GM18951 (cell line): Measurements from ENCODE around the gene NEK6.
A peak's percentile ranks its signal among the peaks of the same experiment; 100 is the strongest.

ENCODE experiments used
- POLR2A ChIP-seq: IDR thresholded peaks from 4 replicates; pipeline ENCODE4 v1.6.1; 2011; ENCODE audit warnings: mild to moderate bottlenecking; ENCODE audit not compliant: insufficient read length, insufficient read depth; ENCODE audit errors: extremely low read depth
- in situ Hi-C: fragments of 300-500 bp; cut with MboI; formaldehyde crosslinking; loops from one replicate; pipeline ENCODE4 v1.12.0; 2022; ENCODE audit warnings: low sequenced_read_pairs, mixed read lengths, inconsistent platforms; ENCODE audit not compliant: unreplicated experiment

The NEK6 gene

DNA sequence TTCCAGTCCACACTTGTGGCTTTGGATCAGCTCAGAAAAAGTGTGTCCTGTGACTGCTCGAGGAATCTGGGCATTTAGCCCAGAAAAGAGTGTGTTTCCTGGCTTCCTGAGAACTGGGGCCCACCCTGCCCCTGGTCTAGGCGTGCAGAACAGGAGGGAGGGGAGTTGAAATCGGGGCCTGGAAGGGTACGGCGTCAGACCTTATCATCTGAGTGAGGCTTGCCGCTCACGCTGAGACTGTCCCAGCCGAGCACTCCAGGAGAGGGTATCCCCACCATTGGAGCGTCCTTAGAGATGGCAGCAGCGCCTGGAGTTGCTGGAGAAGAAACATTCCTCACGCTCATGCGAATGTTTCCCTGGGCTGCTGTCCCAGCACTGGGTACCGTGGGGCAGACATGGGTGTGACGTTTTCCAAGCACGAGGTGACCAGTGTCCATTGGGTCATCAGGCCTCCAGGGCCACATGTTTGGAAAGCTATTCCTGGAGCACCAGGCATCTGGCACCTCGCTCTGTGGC, 22.5 kb downstream of the NEK6 start:
- TF ChIP-seq POLR2A: no peak
- in situ Hi-C loops: no loop called here

DNA sequence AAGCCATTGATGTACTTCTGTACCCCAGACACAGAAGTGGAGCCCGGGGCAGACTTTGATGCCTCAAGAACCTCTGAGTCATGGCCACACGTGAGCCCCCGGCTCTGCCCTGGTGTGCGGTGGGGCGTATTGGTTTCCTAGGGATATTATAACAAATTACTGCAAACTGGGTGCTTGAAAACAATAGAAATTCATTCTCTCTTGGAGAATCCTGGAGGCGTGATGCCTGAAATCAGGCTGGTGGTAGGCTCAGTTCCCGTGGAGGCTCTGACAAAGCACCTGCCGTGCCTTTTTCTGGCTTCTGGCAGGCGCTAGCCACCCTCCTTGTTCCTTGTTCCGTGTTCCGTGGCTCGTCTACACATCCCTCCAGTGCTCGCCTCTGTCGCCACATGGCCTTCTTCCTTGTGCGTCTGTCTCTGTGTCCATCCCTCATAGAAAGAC, 24.2 kb downstream of the NEK6 start:
- in situ Hi-C loops: no loop called here

DNA sequence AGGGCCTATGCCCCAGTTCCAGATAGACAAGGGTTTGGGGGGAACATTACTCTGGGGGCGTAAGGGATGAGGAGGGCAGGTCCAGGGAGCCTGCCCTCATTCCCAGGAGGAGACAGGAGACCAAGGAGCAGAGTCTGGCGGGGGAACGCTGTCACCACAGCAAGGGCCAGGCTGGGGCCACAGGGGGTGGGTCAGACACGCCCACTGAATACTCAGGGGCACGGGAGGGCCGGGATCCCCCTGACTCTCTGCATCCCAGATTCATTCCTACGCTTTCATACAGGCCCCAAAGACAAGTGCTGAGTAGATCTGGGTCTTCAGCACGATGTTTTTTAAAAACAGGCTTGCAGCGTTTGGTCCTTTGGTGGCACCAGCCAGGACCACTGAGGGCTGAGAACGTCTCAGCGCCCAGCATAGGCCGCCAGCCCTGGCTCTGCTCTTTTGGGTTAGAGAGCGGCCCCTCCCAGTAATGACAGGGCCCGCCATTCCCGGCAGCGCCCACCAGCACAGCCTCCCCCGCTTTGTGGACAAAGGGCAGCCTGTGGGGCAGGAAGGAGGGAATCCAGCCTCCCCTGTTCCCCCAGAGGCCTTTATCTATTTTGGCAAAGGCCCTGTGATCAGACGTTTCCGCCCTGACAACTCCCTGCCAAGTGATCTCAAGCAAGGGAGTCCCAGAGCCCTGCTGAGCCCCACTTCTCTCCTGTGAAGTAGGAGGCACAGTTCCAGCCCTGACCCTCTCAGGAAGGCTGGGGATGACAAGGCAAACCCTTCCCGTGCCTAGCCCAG, 24.9 kb downstream of the NEK6 start:
- no peak for TF ChIP-seq POLR2A
- in situ Hi-C loops: no loop called here

More for the DNA sequence above, 24.2 kb downstream of the NEK6 start:
- no peak for TF ChIP-seq POLR2A

GRCh38 chr9:124283228-124283814, 25.6 kb downstream of the NEK6 start:
- no peak for TF ChIP-seq POLR2A
- in situ Hi-C loops: no loop called here

DNA sequence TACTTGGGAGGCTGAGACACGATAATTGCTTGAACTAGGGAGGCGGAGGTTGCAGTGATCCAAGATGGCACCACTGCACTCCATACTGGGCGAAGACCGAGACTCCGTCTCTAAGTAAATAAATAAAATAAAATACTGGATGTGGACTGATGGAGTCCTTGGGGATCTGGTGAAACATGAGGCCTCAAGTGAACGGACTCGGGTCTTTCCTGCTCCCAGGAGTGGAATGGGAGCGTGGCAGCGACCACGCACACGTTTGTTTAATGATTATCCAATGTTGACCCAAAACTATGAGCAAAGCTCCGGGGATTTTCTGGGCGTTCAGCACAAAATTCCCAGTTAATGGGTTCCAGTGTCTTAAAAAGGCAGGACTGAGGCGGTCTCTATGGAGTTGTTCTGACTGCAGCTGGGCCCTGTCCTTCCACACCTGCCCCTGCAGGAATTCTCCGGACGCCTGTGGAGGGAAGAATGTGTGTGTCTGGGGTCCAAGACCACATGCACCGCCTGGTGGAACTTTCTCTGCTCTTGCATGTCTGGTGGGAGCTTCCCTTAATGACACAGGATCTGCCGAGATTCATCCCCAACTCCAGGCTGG, 26.6 kb downstream of the NEK6 start:
- in situ Hi-C loops: no loop called here

DNA sequence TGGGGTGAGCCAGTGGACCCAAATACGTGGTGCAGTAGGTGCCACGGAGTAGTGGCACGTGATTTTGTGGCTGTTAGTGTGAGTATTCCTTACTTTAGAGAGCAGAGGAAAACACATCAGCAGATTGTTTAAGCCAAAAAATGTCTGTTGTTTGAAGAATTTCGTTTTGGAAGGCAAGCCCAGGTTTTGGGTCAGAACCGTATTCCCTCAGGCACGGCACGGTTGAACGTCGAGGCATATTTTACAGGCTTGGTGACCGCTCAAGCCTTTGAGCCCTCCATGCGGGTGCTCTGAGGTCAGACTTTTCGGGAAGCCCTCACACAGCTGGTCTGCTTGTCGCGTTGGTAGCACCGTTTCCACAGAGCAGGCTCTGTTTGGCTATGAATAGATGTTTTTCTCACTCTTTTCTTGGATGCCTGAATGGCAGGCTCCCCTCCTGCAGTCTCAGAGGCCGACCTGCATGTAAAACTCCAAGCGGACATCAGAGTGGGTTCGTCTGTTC, 27.2 kb downstream of the NEK6 start:
- in situ Hi-C loops: no loop called here
- TF ChIP-seq POLR2A: no peak

More for the DNA sequence above, 26.6 kb downstream of the NEK6 start:
- TF ChIP-seq POLR2A: no peak

DNA sequence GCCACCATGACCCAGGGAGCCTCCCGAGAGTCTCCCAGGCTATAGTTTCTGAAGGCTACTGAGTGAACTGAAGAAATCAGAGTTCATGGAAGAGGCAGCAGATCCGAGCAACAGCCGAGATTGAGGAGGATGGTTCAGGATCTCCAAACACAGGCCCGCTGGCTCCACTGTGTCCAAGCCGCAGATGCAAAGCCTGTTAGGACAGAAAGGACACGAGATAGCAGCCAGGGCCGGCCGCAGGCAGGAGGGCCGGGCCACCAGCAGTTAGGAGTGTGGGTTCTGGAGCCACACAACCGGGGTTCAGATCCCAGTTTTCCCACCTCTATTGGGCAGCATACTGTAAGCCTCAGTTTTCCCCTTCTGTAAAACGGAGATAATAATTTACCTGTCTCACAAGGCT, 27.7 kb downstream of the NEK6 start:
- TF ChIP-seq POLR2A: no peak
- in situ Hi-C loops: no loop called here

DNA sequence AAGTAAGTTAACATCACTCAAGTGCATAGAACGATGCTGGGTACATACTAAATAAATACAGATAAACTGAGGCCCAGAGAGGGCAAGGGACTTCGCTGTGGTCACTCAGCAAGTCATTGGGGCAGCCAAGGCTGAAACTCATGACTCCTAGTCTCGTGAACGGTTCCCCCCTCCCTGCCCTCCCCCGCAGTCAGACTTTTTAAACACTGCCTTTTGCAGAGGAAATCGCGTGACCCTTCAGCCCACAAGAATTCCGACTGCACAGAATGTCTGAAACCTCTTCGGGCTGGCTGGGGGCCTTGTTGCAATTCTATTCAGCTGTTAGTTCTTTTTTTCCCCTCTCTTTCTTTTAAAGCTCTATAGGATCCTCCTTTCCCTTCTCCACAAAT, 28.1 kb downstream of the NEK6 start:
- in situ Hi-C loops: no loop called here

GRCh38 chr9:124286292-124286931, 28.7 kb downstream of the NEK6 start:
- in situ Hi-C loops: no loop called here
- peak; percentile 36 for TF ChIP-seq POLR2A

More for the DNA sequence above, 28.1 kb downstream of the NEK6 start:
- TF ChIP-seq POLR2A: no peak

GRCh38 chr9:124290053-124290591, 32.4 kb downstream of the NEK6 start:
- TF ChIP-seq POLR2A: no peak
- in situ Hi-C loops: no loop called here

GRCh38 chr9:124290743-124291554, 33.2 kb downstream of the NEK6 start:
- in situ Hi-C loops: no loop called here
- TF ChIP-seq POLR2A: no peak

- in situ Hi-C loops: no loop called here
These were observed 34.1 kb downstream of the NEK6 start for GRCh38 chr9:124291801-124292396.

More at GRCh38 chr9:124291801-124292396, 34.1 kb downstream of the NEK6 start:
- TF ChIP-seq POLR2A: peak; percentile 42
